Measurements from ENCODE around the gene PTPRCAP.

Gene PTPRCAP

GRCh38 chr11:67436459-67437081, 912 bp downstream of the PTPRCAP start:
- no peaks in the 10 kb centered on the region for H3K27me3 ChIP-seq (ENCODE audit: control insufficient read depth in 1 of 2, insufficient read depth in 2 of 2, low read length in 2 of 2)
- no peak overlapping the region for H3K27ac ChIP-seq (ENCODE audit: low read depth, low read length)
- H3K36me3 ChIP-seq (ENCODE audit: insufficient read depth, low read length), result peaks cover 41% of the 10 kb centered on the region
- no peak overlapping the region for H3K4me3 ChIP-seq (ENCODE audit: low read depth in 1 of 2, low read length in 2 of 2)
- H3K9me3 ChIP-seq (ENCODE audit: low read length), result no peaks in the 10 kb centered on the region
- H3K9ac ChIP-seq (ENCODE audit: low read length), result no peak overlapping the region
- peaks cover 5% of the 10 kb centered on the region for H3K4me1 ChIP-seq (ENCODE audit: insufficient read depth, low read length)

- no peak overlapping the region for H3K9ac ChIP-seq (ENCODE audit: low read length)
- no peak overlapping the region for H3K4me3 ChIP-seq (ENCODE audit: low read depth in 1 of 2, low read length in 2 of 2)
- H3K4me1 ChIP-seq (ENCODE audit: insufficient read depth, low read length), result peaks cover 5% of the 10 kb centered on the region
- H3K9me3 ChIP-seq (ENCODE audit: low read length), result no peaks in the 10 kb centered on the region
- no peak overlapping the region for H3K27ac ChIP-seq (ENCODE audit: low read depth, low read length)
- no peaks in the 10 kb centered on the region for H3K27me3 ChIP-seq (ENCODE audit: control insufficient read depth in 1 of 2, insufficient read depth in 2 of 2, low read length in 2 of 2)
- peaks cover 41% of the 10 kb centered on the region for H3K36me3 ChIP-seq (ENCODE audit: insufficient read depth, low read length)
These were observed 1.6 kb downstream of the PTPRCAP start for GRCh38 chr11:67435727-67436458.

- H3K27ac ChIP-seq (ENCODE audit: low read depth, low read length), result no peak overlapping the region
- no peaks in the 10 kb centered on the region for H3K9me3 ChIP-seq (ENCODE audit: low read length)
- peaks cover 41% of the 10 kb centered on the region for H3K36me3 ChIP-seq (ENCODE audit: insufficient read depth, low read length)
- no peaks in the 10 kb centered on the region for H3K27me3 ChIP-seq (ENCODE audit: control insufficient read depth in 1 of 2, insufficient read depth in 2 of 2, low read length in 2 of 2)
- no peak overlapping the region for H3K9ac ChIP-seq (ENCODE audit: low read length)
- peaks cover 5% of the 10 kb centered on the region for H3K4me1 ChIP-seq (ENCODE audit: insufficient read depth, low read length)
- H3K4me3 ChIP-seq (ENCODE audit: low read depth in 1 of 2, low read length in 2 of 2), result no peak overlapping the region
These were observed 2.3 kb downstream of the PTPRCAP start for GRCh38 chr11:67435031-67435726.

- Histone ChIP-seq H3K9me3 (ENCODE audit: low read length) (no peaks in the 10 kb centered on the region), H3K36me3 (ENCODE audit: insufficient read depth, low read length) (peaks cover 43% of the 10 kb centered on the region), H3K27me3 (ENCODE audit: control insufficient read depth in 1 of 2, insufficient read depth in 2 of 2, low read length in 2 of 2) (no peaks in the 10 kb centered on the region), H3K4me1 (ENCODE audit: insufficient read depth, low read length) (peaks cover 4% of the 10 kb centered on the region), H3K9ac (ENCODE audit: low read length) (no peak overlapping the region), H3K4me3 (ENCODE audit: low read depth in 1 of 2, low read length in 2 of 2) (no peak overlapping the region), H3K27ac (ENCODE audit: low read depth, low read length) (no peak overlapping the region)
These were observed 3.0 kb downstream of the PTPRCAP start for GRCh38 chr11:67434395-67434881.

- Histone ChIP-seq H3K36me3 (ENCODE audit: insufficient read depth, low read length) (peaks cover 45% of the 10 kb centered on the region), H3K9me3 (ENCODE audit: low read length) (no peaks in the 10 kb centered on the region), H3K4me1 (ENCODE audit: insufficient read depth, low read length) (peaks cover 9% of the 10 kb centered on the region)
These were observed 3.7 kb downstream of the PTPRCAP start for GRCh38 chr11:67433536-67434394.

GRCh38 chr11:67432655-67433349, 4.7 kb downstream of the PTPRCAP start:
- Histone ChIP-seq H3K4me1 (ENCODE audit: insufficient read depth, low read length) (peaks cover 11% of the 10 kb centered on the region), H3K9me3 (ENCODE audit: low read length) (no peaks in the 10 kb centered on the region), H3K9ac (ENCODE audit: low read length) (no peak overlapping the region), H3K36me3 (ENCODE audit: insufficient read depth, low read length) (peaks cover 45% of the 10 kb centered on the region), H3K4me3 (ENCODE audit: low read depth in 1 of 2, low read length in 2 of 2) (no peak overlapping the region), H3K27me3 (ENCODE audit: control insufficient read depth in 1 of 2, insufficient read depth in 2 of 2, low read length in 2 of 2) (no peaks in the 10 kb centered on the region), H3K27ac (ENCODE audit: low read depth, low read length) (no peak overlapping the region)

More at GRCh38 chr11:67433536-67434394, 3.7 kb downstream of the PTPRCAP start:
- H3K4me3 ChIP-seq (ENCODE audit: low read depth in 1 of 2, low read length in 2 of 2), result no peak overlapping the region
- H3K27me3 ChIP-seq (ENCODE audit: control insufficient read depth in 1 of 2, insufficient read depth in 2 of 2, low read length in 2 of 2), result no peaks in the 10 kb centered on the region
- H3K27ac ChIP-seq (ENCODE audit: low read depth, low read length), result no peak overlapping the region
- H3K9ac ChIP-seq (ENCODE audit: low read length), result no peak overlapping the region

- Histone ChIP-seq H3K27ac (ENCODE audit: low read depth, low read length) (no peak overlapping the region), H3K36me3 (ENCODE audit: insufficient read depth, low read length) (peaks cover 45% of the 10 kb centered on the region), H3K4me1 (ENCODE audit: insufficient read depth, low read length) (peaks cover 17% of the 10 kb centered on the region), H3K4me3 (ENCODE audit: low read depth in 1 of 2, low read length in 2 of 2) (no peak overlapping the region), H3K9ac (ENCODE audit: low read length) (no peak overlapping the region), H3K27me3 (ENCODE audit: control insufficient read depth in 1 of 2, insufficient read depth in 2 of 2, low read length in 2 of 2) (no peaks in the 10 kb centered on the region), H3K9me3 (ENCODE audit: low read length) (no peaks in the 10 kb centered on the region)
These were observed 5.9 kb downstream of the PTPRCAP start for GRCh38 chr11:67431346-67432249.

- H3K9me3 ChIP-seq (ENCODE audit: low read length), result no peaks in the 10 kb centered on the region
- peak overlapping the region in 1 of 2 donors; percentile 92 for H3K4me3 ChIP-seq (ENCODE audit: low read depth in 1 of 2, low read length in 2 of 2)
- H3K36me3 ChIP-seq (ENCODE audit: insufficient read depth, low read length), result peaks cover 45% of the 10 kb centered on the region
- no peak overlapping the region for H3K9ac ChIP-seq (ENCODE audit: low read length)
- no peaks in the 10 kb centered on the region for H3K27me3 ChIP-seq (ENCODE audit: control insufficient read depth in 1 of 2, insufficient read depth in 2 of 2, low read length in 2 of 2)
- H3K4me1 ChIP-seq (ENCODE audit: insufficient read depth, low read length), result peaks cover 17% of the 10 kb centered on the region
- no peak overlapping the region for H3K27ac ChIP-seq (ENCODE audit: low read depth, low read length)
These were observed 7.8 kb downstream of the PTPRCAP start for GRCh38 chr11:67429722-67430121.

- Histone ChIP-seq H3K4me3 (ENCODE audit: low read depth in 1 of 2, low read length in 2 of 2) (peak overlapping the region; percentile 77 to 92), H3K27ac (ENCODE audit: low read depth, low read length) (peak overlapping the region; percentile 79), H3K9me3 (ENCODE audit: low read length) (no peaks in the 10 kb centered on the region), H3K27me3 (ENCODE audit: control insufficient read depth in 1 of 2, insufficient read depth in 2 of 2, low read length in 2 of 2) (no peaks in the 10 kb centered on the region), H3K9ac (ENCODE audit: low read length) (peak overlapping the region; percentile 98), H3K36me3 (ENCODE audit: insufficient read depth, low read length) (peaks cover 40% of the 10 kb centered on the region), H3K4me1 (ENCODE audit: insufficient read depth, low read length) (peaks cover 17% of the 10 kb centered on the region)
These were observed 8.3 kb downstream of the PTPRCAP start for GRCh38 chr11:67429038-67429668.

Data from muscle layer of colon (tissue), 2 donors.